Tibial artery (tissue), 4 donors: Measurements from ENCODE around the gene BPIFB1.

Experiments
- DNase-seq, 2 donors: peaks; one replicate each; pipeline ENCODE4 v3.0.0-alpha.2; 2019
- H3K27ac ChIP-seq, 2 donors: fragments of 200-600 bp; sonication (generic) in 1 of 2; 1 replicate in 1 of 2; 2 replicates in 1 of 2; pipeline ENCODE4 v1.5.1; 2018 to 2019; ENCODE audit warnings: mild to moderate bottlenecking in 1 of 2
- H3K27me3 ChIP-seq, 2 donors: fragments of 200-600 bp; sonication (generic) in 1 of 2; one replicate each; pipeline versions ENCODE4 v1.5.1 to v1.6.0; 2016 to 2019
- H3K36me3 ChIP-seq, 3 donors: fragments of 200-600 bp; sonication (generic) in 2 of 3; one replicate each; pipeline ENCODE4 v1.5.1; 2016 to 2019; ENCODE audit warnings: mild to moderate bottlenecking in 2 of 3
- H3K4me1 ChIP-seq, 4 donors: fragments of 200-600 bp; sonication (generic) in 2 of 4; 1 replicate in 3 of 4; 2 replicates in 1 of 4; pipeline ENCODE4 v1.5.1; 2016 to 2019
- H3K4me3 ChIP-seq, 2 donors: fragments of 200-600 bp; sonication (generic) in 1 of 2; 1 replicate in 1 of 2; 2 replicates in 1 of 2; pipeline ENCODE4 v1.5.1; 2018 to 2019; ENCODE audit warnings: mild to moderate bottlenecking in 2 of 2
- H3K9me3 ChIP-seq, 3 donors: fragments of 200-600 bp; sonication (generic) in 1 of 3; one replicate each; pipeline ENCODE4 v1.5.1; 2016 to 2019
- intact Hi-C: fragments of 100-400 bp; cut with DNase I; formaldehyde crosslinking; loops from one replicate; pipeline ENCODE4 v1.15.0; 2023; ENCODE audit warnings: low total_unique reads
- TF ChIP-seq, protein P1 (sequence below), 2 experiments: fragments of 200-600 bp in 1 of 2; fragments of 450-650 bp in 1 of 2; IDR thresholded peaks; one replicate each; pipeline ENCODE4 v1.5.1; 2017 to 2019; ENCODE audit warnings: antibody characterized with exemption in 2 of 2, mild to moderate bottlenecking in 1 of 2, moderate library complexity in 1 of 2

Gene BPIFB1

DNA sequence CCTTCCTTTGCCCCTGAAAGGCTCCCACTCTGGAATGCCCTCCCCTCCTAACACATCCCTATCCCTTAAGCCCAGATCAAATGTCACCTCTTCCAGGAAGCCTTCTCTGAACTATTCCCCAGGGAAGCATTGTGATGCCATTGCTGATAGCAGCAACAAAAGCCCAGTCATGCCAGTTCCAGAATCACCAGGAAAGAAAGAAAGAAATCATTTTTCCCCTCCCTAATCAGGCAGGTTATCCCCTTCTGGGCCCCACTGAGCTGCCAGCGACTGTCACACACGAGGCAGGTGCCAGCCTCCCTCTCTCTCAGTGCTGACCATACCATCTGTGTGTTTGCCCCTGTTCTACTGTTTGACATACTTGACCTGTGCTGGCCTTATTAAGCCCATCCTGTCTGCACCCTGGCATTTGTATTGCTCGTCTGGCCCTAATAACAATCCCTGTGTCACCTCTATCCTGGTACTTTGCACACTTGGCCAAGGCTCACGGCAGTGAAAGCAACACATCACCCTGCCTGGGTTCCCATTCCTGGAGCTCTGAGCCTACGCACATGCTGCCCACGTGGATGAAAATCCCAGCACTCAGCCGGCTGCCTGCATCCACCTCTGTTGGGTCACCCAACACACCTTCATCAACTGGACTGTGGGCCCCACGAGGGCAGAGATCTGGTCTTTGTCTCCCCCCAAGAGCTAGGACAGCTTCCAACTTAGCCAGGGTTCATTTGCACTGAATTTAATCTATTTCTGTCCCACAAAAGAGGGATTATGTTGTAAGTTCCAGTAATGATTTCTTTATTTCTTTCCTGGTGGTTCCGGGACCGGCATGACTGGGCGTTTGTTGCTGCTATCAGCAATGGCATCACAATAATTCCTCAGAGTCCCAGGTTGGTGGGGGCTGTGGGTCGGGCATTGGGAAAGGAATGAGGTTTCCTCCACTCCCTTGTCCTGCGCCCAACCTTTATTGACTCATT is 5.3 kb upstream of the BPIFB1 start:
- H3K4me1 ChIP-seq = no peaks in the 10 kb centered on the region
- H3K27me3 ChIP-seq = peaks cover 0 to 50% of the 10 kb centered on the region in 2 donors
- no peaks in the 10 kb centered on the region for H3K9me3 ChIP-seq
- no peak overlapping the region for H3K27ac ChIP-seq
- TF ChIP-seq, protein P1, sequence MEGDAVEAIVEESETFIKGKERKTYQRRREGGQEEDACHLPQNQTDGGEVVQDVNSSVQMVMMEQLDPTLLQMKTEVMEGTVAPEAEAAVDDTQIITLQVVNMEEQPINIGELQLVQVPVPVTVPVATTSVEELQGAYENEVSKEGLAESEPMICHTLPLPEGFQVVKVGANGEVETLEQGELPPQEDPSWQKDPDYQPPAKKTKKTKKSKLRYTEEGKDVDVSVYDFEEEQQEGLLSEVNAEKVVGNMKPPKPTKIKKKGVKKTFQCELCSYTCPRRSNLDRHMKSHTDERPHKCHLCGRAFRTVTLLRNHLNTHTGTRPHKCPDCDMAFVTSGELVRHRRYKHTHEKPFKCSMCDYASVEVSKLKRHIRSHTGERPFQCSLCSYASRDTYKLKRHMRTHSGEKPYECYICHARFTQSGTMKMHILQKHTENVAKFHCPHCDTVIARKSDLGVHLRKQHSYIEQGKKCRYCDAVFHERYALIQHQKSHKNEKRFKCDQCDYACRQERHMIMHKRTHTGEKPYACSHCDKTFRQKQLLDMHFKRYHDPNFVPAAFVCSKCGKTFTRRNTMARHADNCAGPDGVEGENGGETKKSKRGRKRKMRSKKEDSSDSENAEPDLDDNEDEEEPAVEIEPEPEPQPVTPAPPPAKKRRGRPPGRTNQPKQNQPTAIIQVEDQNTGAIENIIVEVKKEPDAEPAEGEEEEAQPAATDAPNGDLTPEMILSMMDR (IDR thresholded peaks at IDR 0.05) = no peak
- H3K36me3 ChIP-seq = no peaks in the 10 kb centered on the region
- H3K4me3 ChIP-seq = no peak overlapping the region
- peak in 1 of 2 donors; percentile 37 for DNase-seq
- intact Hi-C loops = no loop called here

DNA sequence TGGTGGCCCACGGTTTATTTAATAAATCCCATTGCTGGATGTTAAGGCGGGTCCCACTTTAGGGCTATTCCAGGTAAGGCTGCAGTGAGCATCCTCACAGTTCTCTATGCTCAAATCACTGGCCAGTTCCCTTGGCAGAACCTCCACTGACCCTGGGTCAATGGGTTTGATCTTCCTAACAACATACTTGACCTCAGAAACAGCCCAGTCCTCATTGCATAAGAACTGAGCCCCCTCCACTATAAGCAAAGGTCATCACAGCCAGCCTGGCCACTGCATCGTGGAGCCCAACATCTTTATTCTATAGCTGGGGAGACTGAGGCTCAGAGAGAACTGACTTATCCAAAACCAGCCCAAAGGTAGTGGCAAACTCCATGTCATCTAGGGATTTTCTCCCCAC is 4.3 kb upstream of the BPIFB1 start:
- TF ChIP-seq, protein P1 (IDR thresholded peaks at IDR 0.05) = no peak
- H3K27ac ChIP-seq = no peak overlapping the region
- H3K4me3 ChIP-seq = no peak overlapping the region
- H3K4me1 ChIP-seq = no peaks in the 10 kb centered on the region
- peaks cover 0 to 57% of the 10 kb centered on the region in 2 donors for H3K27me3 ChIP-seq
- no peaks in the 10 kb centered on the region for H3K9me3 ChIP-seq
- H3K36me3 ChIP-seq = no peaks in the 10 kb centered on the region
- DNase-seq = peak in 1 of 2 donors; percentile 1
- intact Hi-C loops = no loop called here

- intact Hi-C loops = no loop called here
- Histone ChIP-seq H3K36me3 (no peaks in the 10 kb centered on the region), H3K4me1 (no peaks in the 10 kb centered on the region), H3K4me3 (no peak overlapping the region), H3K9me3 (no peaks in the 10 kb centered on the region), H3K27ac (no peak overlapping the region), H3K27me3 (peaks cover 0 to 59% of the 10 kb centered on the region in 2 donors)
- TF ChIP-seq, protein P1 (IDR thresholded peaks at IDR 0.05) = no peak
- DNase-seq = peak in 1 of 2 donors; percentile 29
Measured at GRCh38 chr20:33279261-33279910, 3.6 kb upstream of the BPIFB1 start.

GRCh38 chr20:33280000-33280680 is 2.9 kb upstream of the BPIFB1 start:
- peak in 1 of 2 donors; percentile 31 for DNase-seq
- H3K27me3 ChIP-seq = peaks cover 0 to 64% of the 10 kb centered on the region in 2 donors
- H3K4me1 ChIP-seq = no peaks in the 10 kb centered on the region
- TF ChIP-seq, protein P1 (IDR thresholded peaks at IDR 0.05) = no peak
- no peak overlapping the region for H3K27ac ChIP-seq
- H3K9me3 ChIP-seq = no peaks in the 10 kb centered on the region
- no peak overlapping the region for H3K4me3 ChIP-seq
- intact Hi-C loops = no loop called here
- no peaks in the 10 kb centered on the region for H3K36me3 ChIP-seq

DNA sequence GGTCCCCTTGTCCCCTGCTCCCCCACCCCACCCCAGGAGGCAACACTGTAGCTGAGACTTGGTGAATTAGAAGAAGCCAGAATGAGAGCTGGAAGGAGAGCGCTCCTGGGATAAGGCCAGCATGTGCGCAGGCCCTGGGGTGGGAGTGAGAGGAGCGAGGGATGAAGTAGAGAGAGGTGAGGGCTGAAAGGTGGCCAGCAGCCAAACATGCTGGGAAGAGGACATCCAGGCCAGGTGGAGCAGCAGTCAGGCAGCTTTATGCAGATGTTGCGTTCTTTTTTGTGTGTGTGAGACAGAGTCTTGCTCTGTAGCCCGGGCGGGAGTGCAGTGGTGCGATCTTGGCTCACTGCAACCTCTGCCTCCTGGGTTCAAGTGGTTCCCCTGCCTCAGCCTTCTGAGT is 2.2 kb upstream of the BPIFB1 start:
- H3K4me1 ChIP-seq = no peaks in the 10 kb centered on the region
- H3K4me3 ChIP-seq = no peak overlapping the region
- DNase-seq = no peak
- no peaks in the 10 kb centered on the region for H3K36me3 ChIP-seq
- intact Hi-C loops = no loop called here
- no peaks in the 10 kb centered on the region for H3K9me3 ChIP-seq
- TF ChIP-seq, protein P1 (IDR thresholded peaks at IDR 0.05) = no peak
- H3K27me3 ChIP-seq = peaks cover 0 to 64% of the 10 kb centered on the region in 2 donors
- no peak overlapping the region for H3K27ac ChIP-seq
